Measurements from ENCODE around the gene GRID1. TPM values are rescaled to one million over a fixed set of nuclear protein-coding genes. Genes with fewer than 3 reads are reported as not detected.

GRID1 gene
- total RNA-seq, 1 experiment from 2014 or later, result 5.6 TPM

DNA sequence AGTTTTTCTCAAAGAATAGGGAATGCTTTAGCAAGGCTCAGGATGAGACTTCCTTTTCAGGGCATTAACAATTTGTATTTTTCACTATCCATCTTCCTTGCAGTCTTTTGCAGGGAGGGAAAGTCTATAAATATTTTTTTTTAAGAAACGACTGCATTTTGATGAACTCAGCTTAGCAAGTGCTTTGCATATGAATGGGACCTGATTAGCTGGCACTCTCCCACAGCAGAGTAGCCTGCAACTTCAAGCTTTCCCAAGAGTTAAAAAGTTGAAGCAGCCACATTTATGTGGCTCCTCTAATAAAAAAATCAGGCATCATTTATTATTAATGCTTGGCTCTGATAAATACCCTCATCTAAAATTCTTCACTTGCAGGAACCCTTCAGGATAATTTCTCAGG is 134.0 kb downstream of the GRID1 start:
- RAD21 ChIA-PET (ENCODE audit: low non-redundant PET in 1 of 2, low total read pairs in 2 of 2, uncharacterized antibody in 2 of 2, unreplicated experiment in 2 of 2), result no interaction called here
- ATAC-seq (no peak), DNase-seq (ENCODE audit: low read depth, low spot score) (no peak)
- TF ChIP-seq, protein P1, sequence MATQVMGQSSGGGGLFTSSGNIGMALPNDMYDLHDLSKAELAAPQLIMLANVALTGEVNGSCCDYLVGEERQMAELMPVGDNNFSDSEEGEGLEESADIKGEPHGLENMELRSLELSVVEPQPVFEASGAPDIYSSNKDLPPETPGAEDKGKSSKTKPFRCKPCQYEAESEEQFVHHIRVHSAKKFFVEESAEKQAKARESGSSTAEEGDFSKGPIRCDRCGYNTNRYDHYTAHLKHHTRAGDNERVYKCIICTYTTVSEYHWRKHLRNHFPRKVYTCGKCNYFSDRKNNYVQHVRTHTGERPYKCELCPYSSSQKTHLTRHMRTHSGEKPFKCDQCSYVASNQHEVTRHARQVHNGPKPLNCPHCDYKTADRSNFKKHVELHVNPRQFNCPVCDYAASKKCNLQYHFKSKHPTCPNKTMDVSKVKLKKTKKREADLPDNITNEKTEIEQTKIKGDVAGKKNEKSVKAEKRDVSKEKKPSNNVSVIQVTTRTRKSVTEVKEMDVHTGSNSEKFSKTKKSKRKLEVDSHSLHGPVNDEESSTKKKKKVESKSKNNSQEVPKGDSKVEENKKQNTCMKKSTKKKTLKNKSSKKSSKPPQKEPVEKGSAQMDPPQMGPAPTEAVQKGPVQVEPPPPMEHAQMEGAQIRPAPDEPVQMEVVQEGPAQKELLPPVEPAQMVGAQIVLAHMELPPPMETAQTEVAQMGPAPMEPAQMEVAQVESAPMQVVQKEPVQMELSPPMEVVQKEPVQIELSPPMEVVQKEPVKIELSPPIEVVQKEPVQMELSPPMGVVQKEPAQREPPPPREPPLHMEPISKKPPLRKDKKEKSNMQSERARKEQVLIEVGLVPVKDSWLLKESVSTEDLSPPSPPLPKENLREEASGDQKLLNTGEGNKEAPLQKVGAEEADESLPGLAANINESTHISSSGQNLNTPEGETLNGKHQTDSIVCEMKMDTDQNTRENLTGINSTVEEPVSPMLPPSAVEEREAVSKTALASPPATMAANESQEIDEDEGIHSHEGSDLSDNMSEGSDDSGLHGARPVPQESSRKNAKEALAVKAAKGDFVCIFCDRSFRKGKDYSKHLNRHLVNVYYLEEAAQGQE (IDR thresholded peaks at IDR 0.05; ENCODE audit: low read depth), result no peak
- no peak for TF ChIP-seq EZH2 (IDR thresholded peaks at IDR 0.05)
- TF ChIP-seq CEBPB (IDR thresholded peaks at IDR 0.05; ENCODE audit: low read depth), result no peak
- TF ChIP-seq CBX3 (IDR thresholded peaks at IDR 0.05; ENCODE audit: low read depth), result no peak
- no peak for TF ChIP-seq ZNF274 (IDR thresholded peaks at IDR 0.05; ENCODE audit: low read depth, low read length)
- TF ChIP-seq SP1 (IDR thresholded peaks at IDR 0.05; ENCODE audit: low read depth), result no peak
- TF ChIP-seq YY1 (IDR thresholded peaks at IDR 0.05; ENCODE audit: extremely low read depth, insufficient replicate concordance, low read depth, low read length), result no peak
- no peak for TF ChIP-seq TCF7L2 (IDR thresholded peaks at IDR 0.05; ENCODE audit: borderline replicate concordance, extremely low read depth, insufficient read depth, insufficient read length)
- TF ChIP-seq POLR2AphosphoS5 (IDR thresholded peaks at IDR 0.05; ENCODE audit: low read depth, low read length), result no peak
- no peak for TF ChIP-seq EZH2phosphoT487 (IDR thresholded peaks at IDR 0.05; ENCODE audit: borderline replicate concordance)
- no peak for TF ChIP-seq RAD21 (IDR thresholded peaks at IDR 0.05; ENCODE audit: low read depth)
- TF ChIP-seq, protein P2, sequence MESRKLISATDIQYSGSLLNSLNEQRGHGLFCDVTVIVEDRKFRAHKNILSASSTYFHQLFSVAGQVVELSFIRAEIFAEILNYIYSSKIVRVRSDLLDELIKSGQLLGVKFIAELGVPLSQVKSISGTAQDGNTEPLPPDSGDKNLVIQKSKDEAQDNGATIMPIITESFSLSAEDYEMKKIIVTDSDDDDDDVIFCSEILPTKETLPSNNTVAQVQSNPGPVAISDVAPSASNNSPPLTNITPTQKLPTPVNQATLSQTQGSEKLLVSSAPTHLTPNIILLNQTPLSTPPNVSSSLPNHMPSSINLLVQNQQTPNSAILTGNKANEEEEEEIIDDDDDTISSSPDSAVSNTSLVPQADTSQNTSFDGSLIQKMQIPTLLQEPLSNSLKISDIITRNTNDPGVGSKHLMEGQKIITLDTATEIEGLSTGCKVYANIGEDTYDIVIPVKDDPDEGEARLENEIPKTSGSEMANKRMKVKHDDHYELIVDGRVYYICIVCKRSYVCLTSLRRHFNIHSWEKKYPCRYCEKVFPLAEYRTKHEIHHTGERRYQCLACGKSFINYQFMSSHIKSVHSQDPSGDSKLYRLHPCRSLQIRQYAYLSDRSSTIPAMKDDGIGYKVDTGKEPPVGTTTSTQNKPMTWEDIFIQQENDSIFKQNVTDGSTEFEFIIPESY (IDR thresholded peaks at IDR 0.05; ENCODE audit: extremely low read depth, insufficient replicate concordance, low read length), result no peak
- TF ChIP-seq, protein P3, sequence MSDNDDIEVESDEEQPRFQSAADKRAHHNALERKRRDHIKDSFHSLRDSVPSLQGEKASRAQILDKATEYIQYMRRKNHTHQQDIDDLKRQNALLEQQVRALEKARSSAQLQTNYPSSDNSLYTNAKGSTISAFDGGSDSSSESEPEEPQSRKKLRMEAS (IDR thresholded peaks at IDR 0.05), result no peak
- TF ChIP-seq EGR1 (IDR thresholded peaks at IDR 0.05; ENCODE audit: low read depth), result no peak
- no peak for TF ChIP-seq SIN3A (IDR thresholded peaks at IDR 0.05; ENCODE audit: low read depth)
- TF ChIP-seq, protein P4, sequence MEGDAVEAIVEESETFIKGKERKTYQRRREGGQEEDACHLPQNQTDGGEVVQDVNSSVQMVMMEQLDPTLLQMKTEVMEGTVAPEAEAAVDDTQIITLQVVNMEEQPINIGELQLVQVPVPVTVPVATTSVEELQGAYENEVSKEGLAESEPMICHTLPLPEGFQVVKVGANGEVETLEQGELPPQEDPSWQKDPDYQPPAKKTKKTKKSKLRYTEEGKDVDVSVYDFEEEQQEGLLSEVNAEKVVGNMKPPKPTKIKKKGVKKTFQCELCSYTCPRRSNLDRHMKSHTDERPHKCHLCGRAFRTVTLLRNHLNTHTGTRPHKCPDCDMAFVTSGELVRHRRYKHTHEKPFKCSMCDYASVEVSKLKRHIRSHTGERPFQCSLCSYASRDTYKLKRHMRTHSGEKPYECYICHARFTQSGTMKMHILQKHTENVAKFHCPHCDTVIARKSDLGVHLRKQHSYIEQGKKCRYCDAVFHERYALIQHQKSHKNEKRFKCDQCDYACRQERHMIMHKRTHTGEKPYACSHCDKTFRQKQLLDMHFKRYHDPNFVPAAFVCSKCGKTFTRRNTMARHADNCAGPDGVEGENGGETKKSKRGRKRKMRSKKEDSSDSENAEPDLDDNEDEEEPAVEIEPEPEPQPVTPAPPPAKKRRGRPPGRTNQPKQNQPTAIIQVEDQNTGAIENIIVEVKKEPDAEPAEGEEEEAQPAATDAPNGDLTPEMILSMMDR (IDR thresholded peaks at IDR 0.05 in 2 of 3, conservative IDR thresholded peaks at IDR 0.05 in 1 of 3; ENCODE audit: borderline replicate concordance in 1 of 3, insufficient read depth in 1 of 3, low read depth in 2 of 3, low read length in 2 of 3), result no peak
- TF ChIP-seq ZFX (IDR thresholded peaks at IDR 0.05), result no peak
- TF ChIP-seq ELF1 (IDR thresholded peaks at IDR 0.05; ENCODE audit: borderline replicate concordance, low read depth), result no peak
- H3K9me2 ChIP-seq (ENCODE audit: insufficient read depth), result no peaks in the 10 kb centered on the region
- H3K36me3 ChIP-seq (ENCODE audit: control insufficient read depth in 1 of 2, insufficient read depth in 2 of 2, low read length in 2 of 2), result no peaks in the 10 kb centered on the region
- POLR2A ChIA-PET, result no interaction called here
- H3K27ac ChIP-seq (ENCODE audit: low read depth, low read length), result no peak overlapping the region
- no TSS peak for BruUV-seq (replicated peaks)
- no peaks in the 10 kb centered on the region for H3K9me3 ChIP-seq (ENCODE audit: control insufficient read depth in 1 of 2, insufficient read depth in 1 of 2, low read depth in 1 of 2, low read length in 2 of 2)
- no peaks in the 10 kb centered on the region for H3K79me2 ChIP-seq (ENCODE audit: insufficient read depth, low read length)
- H3K4me3 ChIP-seq (replicated peaks in 1 of 2; ENCODE audit: low read depth in 1 of 2, low read length in 2 of 2), result no peak overlapping the region
- intact Hi-C loops (cut with micrococcal nuclease), result no loop called here
- CTCF ChIA-PET, result no interaction called here
- H3K4me1 ChIP-seq (ENCODE audit: control insufficient read depth in 1 of 2, insufficient read depth in 2 of 2, low read length in 2 of 2), result peaks cover 0 to 7% of the 10 kb centered on the region in 2 experiments; a peak in 1 of 4 replicates
- H3K9ac ChIP-seq (ENCODE audit: low read length), result no peak overlapping the region
- no peaks in the 10 kb centered on the region for H3K27me3 ChIP-seq (ENCODE audit: insufficient read depth, low read length)
- no peaks in the 10 kb centered on the region for H4K20me1 ChIP-seq (ENCODE audit: insufficient read depth)
- no peak overlapping the region for H2AFZ ChIP-seq (ENCODE audit: low read depth, low read length, poor library complexity, severe bottlenecking)
- no peak overlapping the region for H3K4me2 ChIP-seq (ENCODE audit: low read length)

Data from HCT116 (cell line).